ENCODE data around the gene FBXO47.
A peak's percentile ranks its signal among the peaks of the same experiment; 100 is the strongest.
"Not testable (repeated sequence)": the region's sequence is repeated elsewhere in the genome, so short reads cannot be mapped to it uniquely, and the experiment has no call there.

Gene FBXO47

DNA sequence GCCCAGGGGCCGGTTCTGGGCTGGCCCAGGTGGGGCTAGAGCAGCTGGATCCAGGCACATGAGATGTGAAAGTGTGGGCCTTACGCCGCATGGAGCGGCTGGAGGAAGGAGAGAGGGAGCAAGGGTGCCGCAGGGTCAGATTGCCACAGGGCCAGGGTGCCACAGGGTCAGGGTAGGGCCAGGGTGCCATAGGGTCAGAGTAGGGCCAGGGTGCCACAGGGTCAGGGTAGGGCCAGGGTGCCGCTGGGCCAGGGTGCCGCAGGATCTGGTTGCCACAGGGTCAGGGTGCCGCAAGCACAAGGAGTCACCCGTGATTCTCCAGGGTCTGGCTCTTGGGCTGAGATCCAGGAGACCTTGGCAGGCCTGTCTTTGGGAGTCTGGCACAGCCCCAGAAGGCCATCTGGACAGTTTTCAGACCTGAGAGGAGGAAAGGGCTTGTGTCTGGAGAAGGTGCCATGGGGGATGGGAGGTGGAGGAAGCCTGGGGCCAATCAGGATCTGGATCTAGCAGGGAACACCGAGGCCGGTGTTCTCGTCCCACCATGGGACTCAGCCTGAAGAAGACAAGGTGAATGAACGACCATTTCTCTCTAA is 54.9 kb downstream of the FBXO47 start:
- ATAC-seq (replicated peaks) (no peak), DNase-seq (no peak)
- H3K9me3 Mint-ChIP-seq: no peaks in the 10 kb centered on the region
- peaks cover 20 to 52% of the 10 kb centered on the region in 2 donors for H3K4me1 Mint-ChIP-seq (ENCODE audit: low read depth in 2 of 2)
- peaks cover 86% of the 10 kb centered on the region for H3K36me3 Mint-ChIP-seq (ENCODE audit: insufficient read depth)
- H3K27me3 Mint-ChIP-seq: no peaks in the 10 kb centered on the region
- peak overlapping the region in 1 of 2 donors; percentile 51 for H3K4me3 Mint-ChIP-seq
- H3K27ac Mint-ChIP-seq: peak overlapping the region; percentile 86 to 89

DNA sequence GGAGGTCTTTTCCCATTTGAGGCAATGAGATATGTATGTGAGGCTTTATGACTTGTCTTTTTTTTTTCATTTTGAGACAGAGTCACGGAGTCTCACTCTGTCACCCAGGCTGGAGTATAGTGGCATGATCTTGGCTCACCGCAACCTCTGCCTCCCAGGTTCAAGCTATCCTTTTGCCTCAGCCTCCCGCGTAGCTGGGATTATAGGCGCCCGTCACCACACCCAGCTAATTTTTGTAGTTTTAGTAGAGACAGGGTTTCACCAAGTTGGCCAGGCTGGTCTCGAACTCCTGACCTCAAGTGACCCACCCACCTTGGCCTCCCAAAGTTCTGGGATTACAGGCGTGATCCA is 55.5 kb downstream of the FBXO47 start:
- Mint-ChIP-seq H3K36me3 (ENCODE audit: insufficient read depth) (peaks cover 84% of the 10 kb centered on the region), H3K4me3 (peak overlapping the region in 1 of 2 donors; percentile 51), H3K4me1 (ENCODE audit: low read depth in 2 of 2) (peaks cover 18 to 48% of the 10 kb centered on the region in 2 donors), H3K27ac (peak overlapping the region; percentile 86 to 89)
- not testable (repeated sequence) for H3K9me3 Mint-ChIP-seq; H3K27me3 Mint-ChIP-seq; DNase-seq; ATAC-seq (replicated peaks)

DNA sequence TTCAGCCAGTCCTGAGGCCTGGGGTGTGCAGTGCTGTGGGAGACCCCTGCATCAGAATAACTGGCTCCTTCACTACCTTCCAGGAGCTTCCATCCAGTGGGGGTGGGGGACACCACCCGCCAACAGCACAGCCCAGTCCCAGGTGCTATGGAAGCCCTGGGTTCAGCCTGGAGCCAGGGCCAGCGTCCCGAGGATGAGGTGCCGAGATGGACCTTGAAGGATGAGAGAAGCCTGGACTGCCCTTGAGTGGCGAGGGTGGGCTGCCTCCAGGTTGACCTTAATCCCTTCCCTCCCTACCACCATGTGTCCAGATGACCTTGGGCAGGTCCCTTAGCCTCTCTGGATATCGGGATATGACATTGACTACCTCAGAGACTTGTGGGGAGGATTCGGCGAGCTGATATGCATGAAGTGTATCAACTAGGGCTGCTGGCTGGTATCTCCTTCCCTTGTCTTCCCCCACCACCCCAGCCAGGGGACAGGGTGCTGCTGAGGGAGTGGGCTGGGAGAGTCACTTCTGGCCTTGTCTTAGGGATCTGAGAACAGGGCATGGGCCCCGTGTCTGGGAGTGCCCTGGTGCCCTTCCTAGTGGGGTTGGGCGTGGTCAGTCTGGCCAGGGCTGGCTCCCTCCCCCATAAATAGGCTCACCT is 56.0 kb downstream of the FBXO47 start:
- Mint-ChIP-seq H3K4me1 (ENCODE audit: low read depth in 2 of 2) (peaks cover 18 to 48% of the 10 kb centered on the region in 2 donors), H3K9me3 (no peaks in the 10 kb centered on the region), H3K27me3 (no peaks in the 10 kb centered on the region), H3K4me3 (no peak overlapping the region), H3K27ac (peak overlapping the region; percentile 86 to 89), H3K36me3 (ENCODE audit: insufficient read depth) (peaks cover 79% of the 10 kb centered on the region)
- no peak for ATAC-seq (replicated peaks)
- no peak for DNase-seq

DNA sequence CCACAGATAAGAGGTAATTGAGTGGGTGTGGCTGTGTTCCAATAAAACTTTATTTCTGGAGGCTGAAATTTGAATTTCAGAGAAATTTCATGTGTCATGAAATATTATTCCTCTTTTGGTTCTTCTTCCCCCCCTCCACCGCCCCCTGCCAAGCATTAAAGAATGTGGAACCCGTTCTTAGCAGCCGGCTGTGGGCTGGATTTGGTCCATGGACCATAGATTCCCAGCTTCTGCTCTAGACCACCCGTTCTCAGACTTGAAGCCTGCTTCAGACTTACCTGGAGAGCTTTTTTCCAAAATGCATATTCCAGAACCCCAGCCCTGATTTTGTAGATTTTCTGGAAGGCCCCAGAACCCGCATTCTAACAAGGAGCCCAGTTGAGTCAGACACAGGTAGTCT is 56.9 kb downstream of the FBXO47 start:
- Mint-ChIP-seq H3K9me3 (no peaks in the 10 kb centered on the region), H3K36me3 (ENCODE audit: insufficient read depth) (peaks cover 79% of the 10 kb centered on the region)
- DNase-seq: no peak

DNA sequence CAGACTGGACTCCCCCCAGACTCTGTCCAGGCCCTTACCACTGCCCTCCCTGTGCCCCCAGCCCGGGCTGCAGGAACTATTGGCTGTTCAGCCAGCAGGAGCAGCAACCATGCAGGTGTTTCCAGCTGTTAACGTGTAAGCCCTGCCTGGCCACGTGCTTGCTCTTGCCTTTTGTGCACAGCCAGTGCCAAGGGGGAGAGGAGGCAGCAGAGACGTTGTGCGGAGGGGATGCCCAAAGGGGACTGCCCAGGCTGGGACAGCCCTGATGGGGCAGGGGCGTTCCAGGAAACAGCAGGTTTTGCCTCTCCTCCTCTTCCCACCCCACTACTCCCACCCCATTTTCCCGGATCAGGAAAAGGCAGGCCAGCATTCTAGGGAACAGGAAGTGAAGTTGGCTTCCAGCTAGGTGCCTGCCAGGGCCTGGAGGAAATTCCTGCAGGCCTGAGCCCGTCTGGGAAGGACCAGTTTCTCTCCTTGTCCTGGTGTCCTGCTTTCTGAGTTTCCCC is 58.5 kb downstream of the FBXO47 start:
- DNase-seq (no peak), ATAC-seq (replicated peaks) (peak; percentile 25)
- Mint-ChIP-seq H3K36me3 (ENCODE audit: insufficient read depth) (peaks cover 78% of the 10 kb centered on the region), H3K9me3 (no peaks in the 10 kb centered on the region), H3K27ac (peak overlapping the region; percentile 80 to 88), H3K4me3 (peak overlapping the region in 1 of 2 donors; percentile 33), H3K4me1 (ENCODE audit: low read depth in 2 of 2) (peaks cover 18 to 33% of the 10 kb centered on the region in 2 donors), H3K27me3 (no peaks in the 10 kb centered on the region)

More for the DNA sequence above, 56.9 kb downstream of the FBXO47 start:
- ATAC-seq (replicated peaks): no peak
- peaks cover 18 to 42% of the 10 kb centered on the region in 2 donors for H3K4me1 Mint-ChIP-seq (ENCODE audit: low read depth in 2 of 2)
- H3K27ac Mint-ChIP-seq: peak overlapping the region; percentile 86 to 89
- H3K4me3 Mint-ChIP-seq: no peak overlapping the region
- H3K27me3 Mint-ChIP-seq: no peaks in the 10 kb centered on the region

DNA sequence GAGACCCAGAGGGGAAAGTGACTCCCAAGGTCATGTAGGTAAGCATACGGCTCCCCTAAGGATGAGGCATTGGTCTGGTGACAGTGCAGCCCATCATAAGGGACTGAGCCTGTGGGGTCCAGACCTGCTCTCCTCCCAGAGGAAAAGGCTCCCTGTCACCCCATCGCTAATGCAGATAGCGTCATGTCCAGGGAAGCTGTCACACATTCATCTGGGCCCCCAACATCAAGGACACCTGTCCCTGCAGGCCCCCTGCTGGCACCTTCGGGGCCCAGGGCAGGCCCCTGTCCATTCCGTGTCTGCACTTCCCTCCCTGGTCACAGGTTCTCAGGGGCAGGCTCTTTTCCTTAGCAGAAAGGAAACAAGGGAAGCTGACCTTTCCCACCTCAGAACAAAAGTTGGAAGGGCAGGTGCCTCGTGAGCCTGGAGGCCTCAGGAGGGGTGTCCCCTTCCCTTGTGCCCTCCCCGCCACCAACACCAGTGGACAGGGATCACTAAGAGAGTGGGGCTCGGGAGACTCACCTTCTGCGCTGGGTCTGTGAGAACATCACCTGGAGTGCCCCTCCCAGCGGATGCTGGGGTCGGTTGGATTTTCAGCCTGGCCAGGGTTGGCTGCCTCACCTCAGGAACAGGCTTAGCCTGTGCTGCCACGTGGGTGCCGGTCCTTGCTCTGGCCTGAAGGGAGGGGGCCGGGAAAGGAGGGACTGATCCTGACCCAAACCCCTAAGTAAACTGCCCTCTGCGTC is 59.1 kb downstream of the FBXO47 start:
- no peak for ATAC-seq (replicated peaks)
- Mint-ChIP-seq H3K36me3 (ENCODE audit: insufficient read depth) (peaks cover 77% of the 10 kb centered on the region), H3K9me3 (no peaks in the 10 kb centered on the region), H3K4me3 (no peak overlapping the region), H3K27ac (peak overlapping the region; percentile 80 to 88), H3K27me3 (no peaks in the 10 kb centered on the region), H3K4me1 (ENCODE audit: low read depth in 2 of 2) (peaks cover 24 to 32% of the 10 kb centered on the region in 2 donors)
- no peak for DNase-seq

DNA sequence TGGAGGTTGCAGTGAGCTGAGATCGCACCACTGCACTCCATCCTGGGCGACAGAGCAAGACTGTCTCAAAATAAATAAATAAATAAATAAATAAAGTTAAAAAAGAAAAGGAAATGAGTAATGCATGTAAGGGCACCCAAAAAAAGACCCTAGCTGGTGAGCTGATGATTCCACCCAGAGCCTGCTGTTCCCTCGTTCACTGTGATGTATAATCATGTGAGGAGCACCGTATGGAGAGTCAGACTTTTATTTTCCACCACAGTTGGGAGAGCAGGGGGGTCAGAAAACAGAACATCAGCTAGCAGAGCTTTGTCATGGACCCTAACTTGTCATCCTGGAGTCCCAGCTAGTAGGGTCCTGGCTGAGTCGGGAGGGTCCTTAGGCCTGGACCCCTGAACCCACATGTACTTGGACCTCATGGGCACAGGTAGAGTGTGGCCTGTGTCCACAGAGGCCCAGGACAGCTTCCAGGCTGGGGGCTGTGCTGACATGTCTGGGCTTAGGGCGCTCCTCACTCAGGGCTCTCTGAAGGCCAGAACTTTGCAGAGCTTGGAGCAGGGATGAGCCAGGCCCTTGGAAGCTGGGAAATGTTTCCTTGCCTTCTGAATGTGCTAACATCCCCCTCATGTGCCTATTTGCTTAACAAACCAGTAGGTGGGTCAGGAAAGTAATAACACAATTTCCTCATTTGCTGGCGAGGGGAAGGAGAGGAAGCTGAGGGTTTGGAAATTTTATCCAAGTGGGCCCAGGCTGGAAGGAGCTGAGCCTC is 60.6 kb downstream of the FBXO47 start:
- peaks cover 76% of the 10 kb centered on the region for H3K36me3 Mint-ChIP-seq (ENCODE audit: insufficient read depth)
- peaks cover 30 to 31% of the 10 kb centered on the region in 2 donors for H3K4me1 Mint-ChIP-seq (ENCODE audit: low read depth in 2 of 2)
- ATAC-seq (replicated peaks) (no peak), DNase-seq (no peak)
- H3K4me3 Mint-ChIP-seq: peak overlapping the region in 1 of 2 donors; percentile 14
- H3K9me3 Mint-ChIP-seq: no peaks in the 10 kb centered on the region
- peak overlapping the region; percentile 80 to 88 for H3K27ac Mint-ChIP-seq
- H3K27me3 Mint-ChIP-seq: no peaks in the 10 kb centered on the region

DNA sequence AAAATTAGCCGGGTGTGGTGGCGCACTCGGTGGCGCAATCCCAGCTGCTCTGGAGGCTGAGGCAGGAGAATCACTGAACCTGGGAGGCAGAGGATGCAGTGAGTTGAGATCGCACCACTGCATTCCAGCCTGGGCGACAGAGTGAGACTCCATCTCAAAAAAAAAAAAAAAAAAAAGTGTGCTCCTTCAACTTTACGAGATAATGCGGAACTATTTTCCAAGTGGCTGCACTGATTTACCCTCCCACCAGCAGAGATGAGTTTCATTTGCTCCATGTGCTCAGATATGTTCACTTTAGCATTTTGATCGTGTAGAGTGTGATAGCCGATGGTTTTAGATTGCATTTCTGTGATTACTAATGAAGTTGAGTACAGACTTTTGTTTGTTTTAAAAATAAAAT is 61.8 kb downstream of the FBXO47 start:
- H3K4me1 Mint-ChIP-seq (ENCODE audit: low read depth in 2 of 2): peaks cover 36 to 41% of the 10 kb centered on the region in 2 donors
- peaks cover 76% of the 10 kb centered on the region for H3K36me3 Mint-ChIP-seq (ENCODE audit: insufficient read depth)
- H3K4me3 Mint-ChIP-seq: no peak overlapping the region
- ATAC-seq (replicated peaks) (no peak), DNase-seq (no peak)
- no peaks in the 10 kb centered on the region for H3K27me3 Mint-ChIP-seq
- H3K9me3 Mint-ChIP-seq: no peaks in the 10 kb centered on the region
- H3K27ac Mint-ChIP-seq: peak overlapping the region in 1 of 2 donors; percentile 6

DNA sequence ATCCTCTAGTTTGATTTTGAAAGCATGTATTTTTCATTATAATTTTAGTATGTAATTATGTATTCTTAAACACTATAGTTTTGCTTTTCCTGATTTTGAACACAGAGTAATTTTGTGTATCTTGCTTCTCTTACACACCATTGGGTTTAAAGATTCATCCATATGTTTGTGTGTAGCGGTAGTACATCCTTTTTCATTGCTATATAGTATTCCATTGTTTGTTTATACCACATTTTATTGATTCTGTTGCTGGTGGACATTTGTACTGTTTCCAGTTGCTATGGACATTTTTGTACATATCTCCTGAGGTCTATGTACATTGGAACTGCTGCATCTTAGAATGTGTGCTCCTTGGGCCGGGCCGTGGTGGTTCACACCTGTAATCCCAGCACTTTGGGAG is 62.3 kb downstream of the FBXO47 start:
- Mint-ChIP-seq H3K36me3 (ENCODE audit: insufficient read depth) (peaks cover 78% of the 10 kb centered on the region), H3K27ac (no peak overlapping the region), H3K9me3 (no peaks in the 10 kb centered on the region), H3K27me3 (no peaks in the 10 kb centered on the region), H3K4me3 (no peak overlapping the region), H3K4me1 (ENCODE audit: low read depth in 2 of 2) (peaks cover 37 to 38% of the 10 kb centered on the region in 2 donors)
- ATAC-seq (replicated peaks) (no peak), DNase-seq (no peak)

DNA sequence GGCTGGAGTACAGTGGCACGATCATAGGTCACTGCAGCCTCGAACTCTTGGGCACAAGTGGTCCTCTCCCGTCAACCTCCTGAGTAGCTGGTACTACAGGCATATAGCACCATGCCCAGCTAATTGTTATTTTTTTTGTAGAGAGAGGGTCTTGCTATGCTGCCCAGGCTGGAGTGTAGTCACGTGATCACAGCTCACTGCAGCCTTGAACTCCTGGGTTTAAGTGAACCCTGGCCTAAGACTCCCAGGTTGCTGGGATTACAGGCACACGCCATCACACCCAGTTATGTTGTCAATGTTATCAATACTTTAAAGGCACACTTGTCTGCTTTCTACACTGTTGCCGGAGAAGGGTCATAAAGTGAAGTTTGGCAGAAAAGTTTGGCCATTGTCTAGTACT is 63.8 kb downstream of the FBXO47 start:
- Mint-ChIP-seq H3K36me3 (ENCODE audit: insufficient read depth) (peaks cover 78% of the 10 kb centered on the region), H3K9me3 (no peaks in the 10 kb centered on the region), H3K4me1 (ENCODE audit: low read depth in 2 of 2) (peaks cover 49 to 50% of the 10 kb centered on the region in 2 donors), H3K4me3 (peak overlapping the region; percentile 6 to 37), H3K27ac (peak overlapping the region; percentile 73 to 82), H3K27me3 (no peaks in the 10 kb centered on the region)
- DNase-seq (no peak), ATAC-seq (replicated peaks) (no peak)

DNA sequence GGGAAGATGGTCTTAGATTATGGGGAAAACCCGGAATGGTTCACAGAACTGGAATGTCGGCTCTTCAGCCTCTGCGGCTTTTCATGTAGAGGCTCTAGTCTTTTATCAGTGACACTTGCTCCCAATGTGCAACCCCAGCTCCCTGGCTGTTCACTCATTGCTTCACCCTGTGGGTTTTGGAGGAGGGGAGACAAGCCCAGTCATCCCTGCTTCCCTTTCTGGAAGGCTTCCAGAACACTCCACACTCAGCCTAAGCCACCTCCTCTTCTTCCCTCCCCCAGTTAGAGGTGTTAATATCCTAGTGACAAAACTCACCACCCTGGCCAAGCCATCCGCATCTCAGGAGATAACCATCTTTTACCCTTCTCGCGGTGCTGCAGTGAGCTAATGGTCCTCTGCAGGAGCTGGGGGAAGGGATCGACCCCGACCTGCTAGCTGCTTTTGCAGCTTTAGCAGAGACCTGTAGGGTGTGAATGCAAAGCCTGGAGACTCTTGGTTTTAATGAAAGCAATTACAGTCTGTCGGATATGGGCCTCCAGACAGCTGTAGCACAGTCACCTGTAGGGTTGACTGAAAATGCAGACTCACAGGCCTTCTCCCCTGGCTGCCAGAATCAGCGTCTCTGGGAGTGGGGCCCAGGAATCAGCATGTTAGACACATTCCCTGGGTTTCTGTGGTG is 66.1 kb downstream of the FBXO47 start:
- peak overlapping the region; percentile 74 to 81 for H3K4me3 Mint-ChIP-seq
- H3K4me1 Mint-ChIP-seq (ENCODE audit: low read depth in 2 of 2): peaks cover 47 to 57% of the 10 kb centered on the region in 2 donors
- peak; percentile 66 for ATAC-seq (replicated peaks)

DNA sequence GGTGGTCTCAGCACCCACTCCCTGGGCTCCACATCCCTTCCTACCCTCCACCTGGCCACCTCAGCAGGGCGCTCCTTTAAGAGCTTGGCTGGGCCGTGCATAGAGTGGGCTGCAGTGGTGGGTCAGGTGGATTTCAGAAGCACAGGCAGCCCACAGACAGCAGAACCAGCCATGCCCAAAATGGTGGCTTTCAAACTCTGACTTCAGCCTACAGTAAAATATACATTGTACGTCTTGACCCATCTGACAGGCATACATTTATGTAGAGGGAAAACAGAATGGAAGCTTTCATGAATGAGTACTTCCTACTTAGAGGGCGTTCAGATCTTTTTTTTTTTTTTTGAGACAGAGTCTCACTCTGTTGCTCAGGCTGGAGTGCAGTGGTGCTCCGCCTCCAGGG is 67.8 kb downstream of the FBXO47 start:
- Mint-ChIP-seq H3K27ac (peak overlapping the region; percentile 90 to 96), H3K27me3 (no peaks in the 10 kb centered on the region), H3K4me1 (ENCODE audit: low read depth in 2 of 2) (peaks cover 49 to 65% of the 10 kb centered on the region in 2 donors), H3K9me3 (no peaks in the 10 kb centered on the region), H3K36me3 (ENCODE audit: insufficient read depth) (peaks cover 76% of the 10 kb centered on the region), H3K4me3 (peak overlapping the region; percentile 78 to 81)
- DNase-seq: no peak
- no peak for ATAC-seq (replicated peaks)

More for the DNA sequence above, 66.1 kb downstream of the FBXO47 start:
- H3K9me3 Mint-ChIP-seq: no peaks in the 10 kb centered on the region
- no peaks in the 10 kb centered on the region for H3K27me3 Mint-ChIP-seq
- H3K27ac Mint-ChIP-seq: peak overlapping the region; percentile 92 to 96
- H3K36me3 Mint-ChIP-seq (ENCODE audit: insufficient read depth): peaks cover 77% of the 10 kb centered on the region
- DNase-seq: peak; percentile 65 to 67 (median 66)

All from effector memory CD8-positive, alpha-beta T cell (primary cell).